ENCODE data around the gene HIRA. TPM values are rescaled to one million over a fixed set of nuclear protein-coding genes. Genes with fewer than 3 reads are reported as not detected.

Gene HIRA
- total RNA-seq, 1 donor: 17.7 TPM

DNA sequence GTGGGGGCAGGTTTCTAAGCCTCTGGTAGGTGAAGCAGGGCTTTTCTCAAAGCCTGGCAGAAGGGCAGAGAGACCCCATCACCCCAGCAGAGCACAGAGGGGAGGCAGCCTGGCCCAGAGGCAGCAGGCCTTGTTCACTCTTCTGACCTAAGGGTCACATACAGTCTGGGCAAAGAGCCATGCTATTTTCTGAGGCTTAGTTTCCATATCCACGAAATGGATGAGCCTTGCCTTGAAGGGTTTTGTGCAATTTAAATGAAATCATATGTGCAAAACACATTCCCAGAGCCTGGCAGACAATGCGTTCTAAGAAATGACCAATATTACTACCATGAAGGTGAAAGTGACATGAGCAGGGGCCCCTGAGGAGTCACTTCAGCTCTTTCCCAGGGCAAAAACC, 44.5 kb downstream of the HIRA start:
- H3K4me3 ChIP-seq (ENCODE audit: low read depth, low read length): no peak overlapping the region
- TF ChIP-seq, protein P1, sequence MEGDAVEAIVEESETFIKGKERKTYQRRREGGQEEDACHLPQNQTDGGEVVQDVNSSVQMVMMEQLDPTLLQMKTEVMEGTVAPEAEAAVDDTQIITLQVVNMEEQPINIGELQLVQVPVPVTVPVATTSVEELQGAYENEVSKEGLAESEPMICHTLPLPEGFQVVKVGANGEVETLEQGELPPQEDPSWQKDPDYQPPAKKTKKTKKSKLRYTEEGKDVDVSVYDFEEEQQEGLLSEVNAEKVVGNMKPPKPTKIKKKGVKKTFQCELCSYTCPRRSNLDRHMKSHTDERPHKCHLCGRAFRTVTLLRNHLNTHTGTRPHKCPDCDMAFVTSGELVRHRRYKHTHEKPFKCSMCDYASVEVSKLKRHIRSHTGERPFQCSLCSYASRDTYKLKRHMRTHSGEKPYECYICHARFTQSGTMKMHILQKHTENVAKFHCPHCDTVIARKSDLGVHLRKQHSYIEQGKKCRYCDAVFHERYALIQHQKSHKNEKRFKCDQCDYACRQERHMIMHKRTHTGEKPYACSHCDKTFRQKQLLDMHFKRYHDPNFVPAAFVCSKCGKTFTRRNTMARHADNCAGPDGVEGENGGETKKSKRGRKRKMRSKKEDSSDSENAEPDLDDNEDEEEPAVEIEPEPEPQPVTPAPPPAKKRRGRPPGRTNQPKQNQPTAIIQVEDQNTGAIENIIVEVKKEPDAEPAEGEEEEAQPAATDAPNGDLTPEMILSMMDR (IDR thresholded peaks at IDR 0.05; ENCODE audit: insufficient read depth, low read length): no peak
- DNase-seq (ENCODE audit: low read depth): no peak

DNA sequence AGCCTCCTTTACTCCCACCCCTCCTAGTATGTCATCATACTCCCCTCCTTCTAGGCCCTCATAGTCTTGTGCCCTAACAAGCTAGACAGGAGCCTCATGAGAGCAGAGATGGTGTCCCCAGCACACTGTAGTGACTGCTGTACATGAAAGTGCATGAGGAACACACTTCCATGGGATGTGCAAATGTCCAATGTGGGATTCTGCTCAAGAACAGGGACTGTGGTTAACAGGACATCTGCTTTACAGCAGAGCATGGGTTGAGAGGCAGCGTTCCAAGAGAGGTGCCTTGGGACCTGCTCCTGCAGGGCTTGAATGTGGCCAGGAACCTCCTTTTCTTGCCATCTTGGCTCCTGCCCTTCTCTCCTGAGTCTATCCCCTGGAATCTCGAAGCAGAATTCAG, 45.3 kb downstream of the HIRA start:
- DNase-seq (ENCODE audit: low read depth): no peak
- no peak overlapping the region for H3K4me3 ChIP-seq (ENCODE audit: low read depth, low read length)
- TF ChIP-seq, protein P1 (IDR thresholded peaks at IDR 0.05; ENCODE audit: insufficient read depth, low read length): no peak

DNA sequence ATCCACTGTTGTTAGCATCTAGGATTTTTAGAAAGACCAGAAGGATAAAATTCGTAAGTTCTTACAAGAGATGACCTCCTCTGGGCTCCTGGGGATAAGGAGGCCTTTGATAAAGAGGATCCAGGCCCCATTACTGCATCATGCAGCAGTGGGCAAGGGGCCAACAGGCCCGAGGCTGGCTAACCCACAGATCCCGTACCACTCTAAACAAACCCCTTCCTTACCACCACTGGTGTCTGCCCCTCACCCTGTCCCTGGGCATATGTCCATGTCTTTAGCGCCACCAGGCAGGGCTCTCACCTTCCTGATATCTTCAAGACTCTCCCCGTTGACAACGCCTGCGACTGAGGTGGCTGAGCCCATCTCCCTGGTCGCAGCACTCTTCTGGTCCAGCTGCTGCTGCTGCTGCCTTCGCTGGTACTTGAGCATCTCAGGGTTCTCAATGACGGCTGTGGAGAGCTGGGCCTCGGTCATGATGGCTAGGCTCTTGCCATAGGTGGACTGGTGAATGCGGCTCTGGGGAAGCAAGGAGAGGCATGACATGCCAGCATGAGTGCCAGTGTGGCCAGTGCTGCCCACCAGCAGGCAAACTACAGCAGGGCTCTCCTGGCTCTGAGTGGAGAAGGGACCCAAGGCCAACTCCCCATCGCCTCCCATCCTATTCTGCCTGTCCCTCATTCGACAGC, 46.2 kb downstream of the HIRA start:
- TF ChIP-seq, protein P1 (IDR thresholded peaks at IDR 0.05; ENCODE audit: insufficient read depth, low read length): no peak
- no peak overlapping the region for H3K4me3 ChIP-seq (ENCODE audit: low read depth, low read length)
- DNase-seq (ENCODE audit: low read depth): no peak

DNA sequence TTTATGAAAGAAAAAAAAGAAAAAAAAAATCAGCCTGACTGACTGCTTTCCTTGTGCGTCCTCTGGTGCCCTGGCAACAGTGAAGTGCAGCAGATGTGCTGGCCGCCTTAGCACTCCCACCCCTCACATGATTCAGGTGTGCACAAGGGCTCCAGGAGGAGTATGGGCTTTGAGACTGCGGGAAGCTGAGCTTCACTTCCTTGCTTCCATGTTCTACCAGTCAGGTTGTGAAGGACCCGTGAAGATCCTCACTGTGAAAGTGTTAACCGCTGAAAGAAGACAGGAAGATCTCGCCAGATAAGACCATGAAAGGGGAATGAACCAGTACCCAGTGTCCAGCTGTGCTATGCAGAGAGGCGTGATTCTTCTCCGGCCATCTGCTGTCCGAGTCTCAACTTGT, 48.2 kb downstream of the HIRA start:
- H3K4me3 ChIP-seq (ENCODE audit: low read depth, low read length): no peak overlapping the region
- DNase-seq (ENCODE audit: low read depth): no peak
- TF ChIP-seq, protein P1 (IDR thresholded peaks at IDR 0.05; ENCODE audit: insufficient read depth, low read length): no peak

DNA sequence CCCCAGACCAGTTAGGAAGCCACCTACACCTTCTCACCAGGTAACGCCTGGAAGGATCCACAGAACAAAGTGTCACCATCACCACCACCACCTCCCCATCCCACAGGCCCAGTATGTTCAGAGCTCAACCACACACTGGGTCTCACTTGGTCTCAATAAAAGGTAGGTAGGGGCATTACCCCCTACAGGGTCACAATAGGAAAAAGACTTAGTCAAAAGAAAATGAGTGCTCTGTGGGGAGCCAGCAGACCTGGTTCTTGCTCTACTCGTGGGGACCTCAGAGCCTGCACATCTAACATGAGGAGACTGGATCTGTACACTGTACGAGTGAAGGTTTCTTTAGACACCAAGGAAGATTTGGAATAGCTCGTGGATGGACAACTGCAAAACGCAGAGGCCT, 49.3 kb downstream of the HIRA start:
- TF ChIP-seq, protein P1 (IDR thresholded peaks at IDR 0.05; ENCODE audit: insufficient read depth, low read length): no peak
- DNase-seq (ENCODE audit: low read depth): no peak
- H3K4me3 ChIP-seq (ENCODE audit: low read depth, low read length): no peak overlapping the region

DNA sequence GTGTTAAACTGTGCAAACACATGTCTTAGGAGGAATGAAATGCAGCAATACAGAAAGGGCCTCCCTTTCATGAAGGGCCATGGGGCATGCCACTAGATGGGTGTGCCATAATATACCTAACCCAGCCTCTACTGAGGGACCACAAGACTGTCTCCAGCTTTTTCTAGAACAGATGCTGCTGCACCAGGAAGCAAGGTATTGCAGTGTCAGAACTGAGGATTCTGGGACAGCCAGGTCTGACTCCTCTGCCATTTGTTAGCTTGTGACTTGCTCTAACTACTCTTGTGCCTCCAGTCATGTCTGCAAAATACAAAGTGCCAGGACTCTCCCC, 53.2 kb downstream of the HIRA start:
- TF ChIP-seq, protein P1 (IDR thresholded peaks at IDR 0.05; ENCODE audit: insufficient read depth, low read length): no peak
- no peak for DNase-seq (ENCODE audit: low read depth)
- H3K4me3 ChIP-seq (ENCODE audit: low read depth, low read length): no peak overlapping the region

All from fibroblast of the aortic adventitia (primary cell).